GM21381 (cell line): ENCODE data around the gene ITGA1.
A peak's percentile ranks its signal among the peaks of the same experiment; 100 is the strongest.

Experiments used
- ATAC-seq: cut with Tn5 transposase; IDR thresholded peaks from one replicate; pipeline ENCODE4 v1.9.1; 2021; ENCODE audit warnings: mild to moderate bottlenecking, moderate library complexity; ENCODE audit not compliant: unreplicated experiment

Gene ITGA1

GRCh38 chr5:52989781-52990527 lies 202.2 kb downstream of the ITGA1 start:
- ATAC-seq = peak; percentile 36

- no peak for ATAC-seq
These were observed 202.8 kb downstream of the ITGA1 start for GRCh38 chr5:52990528-52990925.

- ATAC-seq = no peak
These were observed 205.7 kb downstream of the ITGA1 start for GRCh38 chr5:52993367-52993766.

GRCh38 chr5:52994266-52994665 lies 206.6 kb downstream of the ITGA1 start:
- no peak for ATAC-seq

- no peak for ATAC-seq
These were observed 207.4 kb downstream of the ITGA1 start for GRCh38 chr5:52995095-52995494.

GRCh38 chr5:52995914-52996313 lies 208.2 kb downstream of the ITGA1 start:
- ATAC-seq = no peak

- no peak for ATAC-seq
These were observed 209.3 kb downstream of the ITGA1 start for GRCh38 chr5:52996979-52997378.

- no peak for ATAC-seq
These were observed 209.7 kb downstream of the ITGA1 start for GRCh38 chr5:52997424-52997823.

GRCh38 chr5:52998552-52999313 lies 211.0 kb downstream of the ITGA1 start:
- no peak for ATAC-seq

- no peak for ATAC-seq
These were observed 211.7 kb downstream of the ITGA1 start for GRCh38 chr5:52999344-52999949.

- ATAC-seq = no peak
These were observed 213.8 kb downstream of the ITGA1 start for GRCh38 chr5:53001541-53001940.

- ATAC-seq = no peak
These were observed 214.8 kb downstream of the ITGA1 start for GRCh38 chr5:53002491-53002890.

- ATAC-seq = no peak
These were observed 215.4 kb downstream of the ITGA1 start for GRCh38 chr5:53003144-53003543.

- no peak for ATAC-seq
These were observed 219.5 kb downstream of the ITGA1 start for GRCh38 chr5:53006911-53007890.

- peak; percentile 86 for ATAC-seq
These were observed 221.0 kb downstream of the ITGA1 start for GRCh38 chr5:53008751-53009150.
